HL-60 (cell line): ENCODE results near the gene TNF.

Source experiments
- CTCF ChIP-seq: IDR thresholded peaks from one replicate; pipeline ENCODE4 v1.5.1; 2011; ENCODE audit warnings: low read length, control low read depth, inconsistent platforms; ENCODE audit not compliant: insufficient read depth
- POLR2AphosphoS5 ChIP-seq: IDR thresholded peaks from 2 replicates; pipeline ENCODE4 v1.6.1; 2012; ENCODE audit warnings: low read depth
- REST ChIP-seq: IDR thresholded peaks from 2 replicates; pipeline ENCODE4 v1.6.1; 2012; ENCODE audit warnings: low read depth; ENCODE audit not compliant: insufficient replicate concordance

GRCh38 chr6:31578184-31579118 lies 3.1 kb downstream of the TNF start:
- no peak for TF ChIP-seq CTCF
- no peak for TF ChIP-seq REST
- TF ChIP-seq POLR2AphosphoS5 = peak; percentile 75; the same call in 1 of the 2 replicates
